Epidermal melanocyte (primary cell): Measurements from ENCODE around the gene SFT2D2.

Experiments used
- DNase-seq: peaks from one replicate; pipeline ENCODE4 v3.0.0; 2011; ENCODE audit warnings: low spot score; ENCODE audit not compliant: insufficient read length

SFT2D2 gene

GRCh38 chr1:168223261-168223660 is 2.5 kb upstream of the SFT2D2 start:
- no peak for DNase-seq

- DNase-seq: no peak
Observed at GRCh38 chr1:168223681-168224540, 1.9 kb upstream of the SFT2D2 start.

GRCh38 chr1:168224991-168225390 is 813 bp upstream of the SFT2D2 start:
- no peak for DNase-seq

GRCh38 chr1:168227620-168228019 is 1.8 kb downstream of the SFT2D2 start:
- no peak for DNase-seq

GRCh38 chr1:168229893-168230292 is 4.1 kb downstream of the SFT2D2 start:
- DNase-seq: no peak

GRCh38 chr1:168230709-168231108 is 4.9 kb downstream of the SFT2D2 start:
- no peak for DNase-seq

GRCh38 chr1:168234846-168235547 is 9.2 kb downstream of the SFT2D2 start:
- no peak for DNase-seq

- peak; percentile 34 for DNase-seq
Observed at GRCh38 chr1:168235548-168235885, 9.7 kb downstream of the SFT2D2 start.

- no peak for DNase-seq
Observed at GRCh38 chr1:168235937-168236336, 10.1 kb downstream of the SFT2D2 start.

GRCh38 chr1:168236836-168237611 is 11.2 kb downstream of the SFT2D2 start:
- DNase-seq: no peak

GRCh38 chr1:168243198-168243597 is 17.4 kb downstream of the SFT2D2 start:
- DNase-seq: no peak

- no peak for DNase-seq
Observed at GRCh38 chr1:168243636-168244212, 17.9 kb downstream of the SFT2D2 start.

GRCh38 chr1:168245042-168245441 is 19.2 kb downstream of the SFT2D2 start:
- DNase-seq: no peak

- no peak for DNase-seq
Observed at GRCh38 chr1:168246506-168246905, 20.7 kb downstream of the SFT2D2 start.

- no peak for DNase-seq
Observed at GRCh38 chr1:168252204-168252733, 26.5 kb downstream of the SFT2D2 start.

GRCh38 chr1:168256164-168256563 is 30.4 kb downstream of the SFT2D2 start:
- DNase-seq: no peak

- DNase-seq: no peak
Observed at GRCh38 chr1:168257397-168257796, 31.6 kb downstream of the SFT2D2 start.

GRCh38 chr1:168259567-168259966 is 33.8 kb downstream of the SFT2D2 start:
- DNase-seq: no peak

GRCh38 chr1:168260393-168260792 is 34.6 kb downstream of the SFT2D2 start:
- DNase-seq: no peak

GRCh38 chr1:168261390-168261789 is 35.6 kb downstream of the SFT2D2 start:
- peak; percentile 18 for DNase-seq

- no peak for DNase-seq
Observed at GRCh38 chr1:168263130-168263529, 37.3 kb downstream of the SFT2D2 start.
